Activated naive CD8-positive, alpha-beta T cell treated with anti-CD3 and anti-CD28 coated beads for 36 hours (primary cell): ENCODE results near the gene LIPT2. TPM values are rescaled to one million over a fixed set of nuclear protein-coding genes. Genes with fewer than 3 reads are reported as not detected.

Source experiments
- DNase-seq: peaks from one replicate; pipeline ENCODE4 v3.0.0; 2021
- H3K27ac Mint-ChIP-seq: one replicate; pipeline ENCODE4 v1.8.0; 2022; ENCODE audit warnings: mild to moderate bottlenecking, moderate library complexity, mixed read lengths
- H3K27me3 Mint-ChIP-seq: one replicate; pipeline ENCODE4 v1.8.0; 2022; ENCODE audit warnings: mild to moderate bottlenecking, mixed read lengths
- H3K36me3 Mint-ChIP-seq: one replicate; pipeline ENCODE4 v1.8.0; 2021; ENCODE audit warnings: mild to moderate bottlenecking, mixed read lengths
- H3K4me1 Mint-ChIP-seq: one replicate; pipeline ENCODE4 v1.8.0; 2021; ENCODE audit warnings: mixed read lengths
- H3K4me3 Mint-ChIP-seq: one replicate; pipeline ENCODE4 v1.8.0; 2022; ENCODE audit warnings: mild to moderate bottlenecking, moderate library complexity, mixed read lengths
- H3K9me3 Mint-ChIP-seq: one replicate; pipeline ENCODE4 v1.8.0; 2022; ENCODE audit warnings: mixed read lengths
- total RNA-seq, 2 experiments: library from RNA; stranded (reverse); gene quantifications; one replicate each; pipeline ENCODE4 v1.2.3, GENCODE V29; 2021

LIPT2 gene
- total RNA-seq, 2 experiments from 2014 or later, result 4.2 to 6.0 TPM

- H3K9me3 Mint-ChIP-seq, result no peaks in the 10 kb centered on the region
- no peaks in the 10 kb centered on the region for H3K36me3 Mint-ChIP-seq
- no peak overlapping the region for H3K27ac Mint-ChIP-seq
- no peaks in the 10 kb centered on the region for H3K4me1 Mint-ChIP-seq
- H3K27me3 Mint-ChIP-seq, result no peaks in the 10 kb centered on the region
- DNase-seq, result no peak
- no peak overlapping the region for H3K4me3 Mint-ChIP-seq
Measured at GRCh38 chr11:74478877-74479731, 14.4 kb downstream of the LIPT2 start.

- H3K27me3 Mint-ChIP-seq, result no peaks in the 10 kb centered on the region
- no peak overlapping the region for H3K27ac Mint-ChIP-seq
- H3K9me3 Mint-ChIP-seq, result no peaks in the 10 kb centered on the region
- H3K4me3 Mint-ChIP-seq, result no peak overlapping the region
- DNase-seq, result no peak
- no peaks in the 10 kb centered on the region for H3K36me3 Mint-ChIP-seq
- H3K4me1 Mint-ChIP-seq, result peaks cover 8% of the 10 kb centered on the region
Measured at GRCh38 chr11:74476536-74476935, 17.0 kb downstream of the LIPT2 start.

- Mint-ChIP-seq H3K36me3 (no peaks in the 10 kb centered on the region), H3K27me3 (no peaks in the 10 kb centered on the region), H3K27ac (no peak overlapping the region), H3K4me1 (peaks cover 8% of the 10 kb centered on the region), H3K4me3 (no peak overlapping the region), H3K9me3 (no peaks in the 10 kb centered on the region)
- DNase-seq, result no peak
Measured at GRCh38 chr11:74474316-74474715, 19.2 kb downstream of the LIPT2 start.

GRCh38 chr11:74473382-74474173 lies 19.9 kb downstream of the LIPT2 start:
- H3K4me1 Mint-ChIP-seq, result peaks cover 8% of the 10 kb centered on the region
- no peak for DNase-seq
- H3K27ac Mint-ChIP-seq, result no peak overlapping the region
- H3K27me3 Mint-ChIP-seq, result peaks cover 4% of the 10 kb centered on the region
- no peaks in the 10 kb centered on the region for H3K9me3 Mint-ChIP-seq
- H3K4me3 Mint-ChIP-seq, result no peak overlapping the region
- H3K36me3 Mint-ChIP-seq, result no peaks in the 10 kb centered on the region

GRCh38 chr11:74471668-74472429 lies 21.7 kb downstream of the LIPT2 start:
- H3K4me1 Mint-ChIP-seq, result peaks cover 8% of the 10 kb centered on the region
- H3K4me3 Mint-ChIP-seq, result no peak overlapping the region
- H3K9me3 Mint-ChIP-seq, result no peaks in the 10 kb centered on the region
- H3K27me3 Mint-ChIP-seq, result peaks cover 16% of the 10 kb centered on the region
- no peak overlapping the region for H3K27ac Mint-ChIP-seq
- H3K36me3 Mint-ChIP-seq, result no peaks in the 10 kb centered on the region
- no peak for DNase-seq

GRCh38 chr11:74471037-74471436 lies 22.5 kb downstream of the LIPT2 start:
- Mint-ChIP-seq H3K27ac (no peak overlapping the region), H3K4me3 (no peak overlapping the region), H3K27me3 (peaks cover 24% of the 10 kb centered on the region), H3K4me1 (peaks cover 8% of the 10 kb centered on the region), H3K36me3 (no peaks in the 10 kb centered on the region), H3K9me3 (no peaks in the 10 kb centered on the region)
- no peak for DNase-seq

GRCh38 chr11:74470526-74470925 lies 23.0 kb downstream of the LIPT2 start:
- DNase-seq, result no peak
- Mint-ChIP-seq H3K9me3 (no peaks in the 10 kb centered on the region), H3K36me3 (no peaks in the 10 kb centered on the region), H3K4me3 (no peak overlapping the region), H3K27me3 (peaks cover 29% of the 10 kb centered on the region), H3K4me1 (peaks cover 8% of the 10 kb centered on the region), H3K27ac (no peak overlapping the region)

GRCh38 chr11:74468936-74469335 lies 24.6 kb downstream of the LIPT2 start:
- Mint-ChIP-seq H3K27ac (no peak overlapping the region), H3K9me3 (no peaks in the 10 kb centered on the region), H3K27me3 (peaks cover 33% of the 10 kb centered on the region), H3K4me3 (no peak overlapping the region), H3K4me1 (peaks cover 8% of the 10 kb centered on the region), H3K36me3 (no peaks in the 10 kb centered on the region)
- DNase-seq, result no peak

GRCh38 chr11:74468521-74468920 lies 25.0 kb downstream of the LIPT2 start:
- Mint-ChIP-seq H3K36me3 (no peaks in the 10 kb centered on the region), H3K27me3 (peaks cover 34% of the 10 kb centered on the region), H3K4me3 (no peak overlapping the region), H3K9me3 (no peaks in the 10 kb centered on the region), H3K4me1 (peaks cover 8% of the 10 kb centered on the region), H3K27ac (no peak overlapping the region)
- DNase-seq, result no peak

GRCh38 chr11:74468058-74468457 lies 25.5 kb downstream of the LIPT2 start:
- H3K36me3 Mint-ChIP-seq, result no peaks in the 10 kb centered on the region
- peaks cover 34% of the 10 kb centered on the region for H3K27me3 Mint-ChIP-seq
- H3K4me1 Mint-ChIP-seq, result peaks cover 8% of the 10 kb centered on the region
- H3K9me3 Mint-ChIP-seq, result no peaks in the 10 kb centered on the region
- no peak for DNase-seq
- no peak overlapping the region for H3K4me3 Mint-ChIP-seq
- H3K27ac Mint-ChIP-seq, result no peak overlapping the region

GRCh38 chr11:74466916-74467885 lies 26.3 kb downstream of the LIPT2 start, which contains the start of gene KCNE3:
KCNE3 (minus strand) TSS chr11:74467549; CDS start chr11:74457563, 9,986 bp downstream.
- Mint-ChIP-seq H3K36me3 (no peaks in the 10 kb centered on the region), H3K4me3 (peak within 1 kb of the TSS; percentile 22), H3K27ac (no peak within 1 kb of the TSS), H3K9me3 (no peaks in the 10 kb centered on the region), H3K27me3 (peaks cover 34% of the 10 kb centered on the region), H3K4me1 (peaks cover 6% of the 10 kb centered on the region)
- no peak for DNase-seq

- DNase-seq, result no peak
- Mint-ChIP-seq H3K9me3 (no peaks in the 10 kb centered on the region), H3K4me1 (no peaks in the 10 kb centered on the region), H3K36me3 (no peaks in the 10 kb centered on the region), H3K27me3 (peaks cover 34% of the 10 kb centered on the region), H3K4me3 (no peak overlapping the region), H3K27ac (no peak overlapping the region)
Measured at GRCh38 chr11:74465291-74465708, 28.2 kb downstream of the LIPT2 start.

- H3K27me3 Mint-ChIP-seq, result peaks cover 34% of the 10 kb centered on the region
- H3K36me3 Mint-ChIP-seq, result no peaks in the 10 kb centered on the region
- no peak overlapping the region for H3K4me3 Mint-ChIP-seq
- H3K9me3 Mint-ChIP-seq, result no peaks in the 10 kb centered on the region
- H3K27ac Mint-ChIP-seq, result no peak overlapping the region
- no peaks in the 10 kb centered on the region for H3K4me1 Mint-ChIP-seq
- DNase-seq, result no peak
Measured at GRCh38 chr11:74464746-74465145, 28.8 kb downstream of the LIPT2 start.

GRCh38 chr11:74463216-74463615 lies 30.3 kb downstream of the LIPT2 start:
- Mint-ChIP-seq H3K27ac (no peak overlapping the region), H3K27me3 (peaks cover 27% of the 10 kb centered on the region), H3K36me3 (no peaks in the 10 kb centered on the region), H3K4me3 (no peak overlapping the region), H3K4me1 (no peaks in the 10 kb centered on the region), H3K9me3 (no peaks in the 10 kb centered on the region)
- DNase-seq, result no peak
